Fibroblast of villous mesenchyme (primary cell): Measurements from ENCODE around the gene PTHLH. TPM values are rescaled to one million over a fixed set of nuclear protein-coding genes. Genes with fewer than 3 reads are reported as not detected.

Experiments
- DNase-seq: peaks from one replicate; pipeline ENCODE4 v3.0.0-alpha.2; 2010; ENCODE audit warnings: low read depth
- H3K4me3 ChIP-seq: 2 replicates; pipeline ENCODE4 v1.5.1; 2011; ENCODE audit warnings: low read depth, mild to moderate bottlenecking, low read length
- total RNA-seq: library from RNA; depleted of rRNA; stranded (reverse); fragments of >200 nt; gene quantifications from 2 replicates; pipeline ENCODE4 v1.2.3, GENCODE V29; 2012
- TF ChIP-seq, protein P1 (sequence below): IDR thresholded peaks from 2 replicates; pipeline ENCODE4 v1.5.1; 2012; ENCODE audit warnings: low read depth, mild to moderate bottlenecking, low read length; ENCODE audit not compliant: insufficient read depth

Gene PTHLH
- total RNA-seq, 1 donor: 1.3 TPM

DNA sequence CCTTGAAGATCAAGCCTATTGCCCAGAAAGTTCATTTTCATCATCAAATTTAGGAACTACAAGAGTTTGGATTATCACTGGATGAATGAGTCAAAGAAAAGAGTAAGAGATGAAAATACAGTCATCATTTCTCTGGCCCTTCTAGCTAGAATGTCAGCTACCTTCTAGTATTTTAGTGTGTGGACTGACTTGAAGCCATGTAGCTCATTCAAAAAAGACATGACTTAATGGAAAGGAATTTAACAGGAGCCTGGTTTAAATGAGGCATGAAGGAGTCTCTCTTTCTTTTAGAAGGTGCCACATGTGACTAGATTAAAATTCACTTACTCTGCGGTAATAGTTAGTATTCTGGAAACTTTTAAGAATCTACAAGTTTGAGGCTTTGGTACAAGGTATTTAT, 7.1 kb downstream of the PTHLH start:
- no peak for DNase-seq
- TF ChIP-seq, protein P1, sequence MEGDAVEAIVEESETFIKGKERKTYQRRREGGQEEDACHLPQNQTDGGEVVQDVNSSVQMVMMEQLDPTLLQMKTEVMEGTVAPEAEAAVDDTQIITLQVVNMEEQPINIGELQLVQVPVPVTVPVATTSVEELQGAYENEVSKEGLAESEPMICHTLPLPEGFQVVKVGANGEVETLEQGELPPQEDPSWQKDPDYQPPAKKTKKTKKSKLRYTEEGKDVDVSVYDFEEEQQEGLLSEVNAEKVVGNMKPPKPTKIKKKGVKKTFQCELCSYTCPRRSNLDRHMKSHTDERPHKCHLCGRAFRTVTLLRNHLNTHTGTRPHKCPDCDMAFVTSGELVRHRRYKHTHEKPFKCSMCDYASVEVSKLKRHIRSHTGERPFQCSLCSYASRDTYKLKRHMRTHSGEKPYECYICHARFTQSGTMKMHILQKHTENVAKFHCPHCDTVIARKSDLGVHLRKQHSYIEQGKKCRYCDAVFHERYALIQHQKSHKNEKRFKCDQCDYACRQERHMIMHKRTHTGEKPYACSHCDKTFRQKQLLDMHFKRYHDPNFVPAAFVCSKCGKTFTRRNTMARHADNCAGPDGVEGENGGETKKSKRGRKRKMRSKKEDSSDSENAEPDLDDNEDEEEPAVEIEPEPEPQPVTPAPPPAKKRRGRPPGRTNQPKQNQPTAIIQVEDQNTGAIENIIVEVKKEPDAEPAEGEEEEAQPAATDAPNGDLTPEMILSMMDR: no peak
- no peak overlapping the region for H3K4me3 ChIP-seq

DNA sequence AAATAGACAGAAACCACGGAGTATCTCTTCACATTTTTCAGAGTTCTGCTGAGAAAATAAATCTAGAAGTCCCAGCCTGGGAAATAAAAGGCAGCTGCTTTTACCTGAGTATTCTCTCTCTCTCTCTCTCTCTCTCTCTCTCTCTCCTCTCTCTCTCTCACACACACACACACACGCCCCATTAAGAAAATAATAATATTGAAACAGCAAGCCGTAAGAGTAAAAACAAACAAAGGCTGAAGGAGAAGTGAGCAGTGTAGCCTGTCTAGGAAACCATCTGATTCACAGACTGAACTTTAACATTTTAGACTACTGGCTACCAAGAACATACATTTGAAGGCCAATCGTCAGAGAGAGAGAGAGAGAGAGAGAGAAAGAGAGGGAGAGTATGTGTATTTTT, 8.4 kb downstream of the PTHLH start:
- TF ChIP-seq, protein P1: no peak
- DNase-seq: no peak
- H3K4me3 ChIP-seq: no peak overlapping the region

DNA sequence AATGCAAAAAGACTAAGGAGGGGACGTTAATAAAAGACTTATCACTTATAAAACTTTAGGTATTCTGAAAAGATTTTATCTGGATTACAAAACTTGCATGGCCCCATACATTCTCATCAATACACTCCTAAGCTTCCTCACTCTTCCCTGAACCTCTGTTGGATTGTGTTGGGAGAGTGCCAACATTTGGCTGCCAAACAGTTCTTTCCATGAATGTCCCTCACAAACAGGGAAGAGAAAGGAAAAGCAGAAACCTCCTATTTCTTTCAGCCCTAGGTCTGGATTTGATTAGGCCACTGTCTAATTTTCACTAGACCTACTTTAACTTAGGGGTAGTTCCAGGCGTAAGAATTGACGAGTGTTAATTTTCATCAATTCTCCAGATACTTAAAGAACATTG, 11.7 kb downstream of the PTHLH start:
- no peak overlapping the region for H3K4me3 ChIP-seq
- TF ChIP-seq, protein P1: no peak
- no peak for DNase-seq

DNA sequence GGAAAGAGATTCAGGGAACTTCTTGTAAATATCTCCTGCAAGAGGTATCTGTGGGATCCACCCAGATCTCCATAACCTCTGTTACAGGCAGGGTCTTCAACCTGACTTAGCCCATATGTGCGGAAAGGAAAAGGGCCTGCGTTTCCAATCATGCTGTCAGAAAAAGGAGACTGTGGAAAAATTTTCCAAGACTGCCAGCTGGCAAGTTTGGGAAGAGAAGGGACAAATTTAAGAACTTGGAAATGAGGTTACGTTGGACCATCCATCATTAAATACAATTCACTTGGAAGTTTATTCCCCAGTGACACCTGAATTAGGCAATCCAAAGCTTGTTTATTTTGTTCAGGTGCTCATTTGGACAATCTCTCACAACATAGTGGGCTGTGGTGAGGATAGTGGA, 13.9 kb downstream of the PTHLH start:
- H3K4me3 ChIP-seq: no peak overlapping the region
- TF ChIP-seq, protein P1: no peak
- no peak for DNase-seq

DNA sequence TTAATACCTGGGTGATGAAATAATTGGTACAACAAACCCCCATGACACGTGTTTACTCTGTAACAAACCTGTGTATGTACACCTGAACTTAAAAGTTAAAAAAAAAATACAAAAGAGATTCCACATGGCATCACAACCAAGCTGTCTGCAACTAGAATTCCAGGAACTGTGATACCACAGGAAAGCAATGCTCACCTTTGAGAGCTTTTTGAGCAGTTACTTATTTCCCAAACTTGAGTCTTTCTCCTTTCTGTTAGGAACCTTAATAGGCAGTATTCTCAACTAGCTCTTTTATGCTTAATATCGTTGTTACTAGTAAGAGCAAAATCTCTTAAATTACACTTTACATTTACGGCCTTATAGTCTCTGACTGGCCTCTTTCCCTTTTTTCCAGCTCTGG, 15.2 kb downstream of the PTHLH start:
- DNase-seq: no peak
- TF ChIP-seq, protein P1: no peak
- no peak overlapping the region for H3K4me3 ChIP-seq

DNA sequence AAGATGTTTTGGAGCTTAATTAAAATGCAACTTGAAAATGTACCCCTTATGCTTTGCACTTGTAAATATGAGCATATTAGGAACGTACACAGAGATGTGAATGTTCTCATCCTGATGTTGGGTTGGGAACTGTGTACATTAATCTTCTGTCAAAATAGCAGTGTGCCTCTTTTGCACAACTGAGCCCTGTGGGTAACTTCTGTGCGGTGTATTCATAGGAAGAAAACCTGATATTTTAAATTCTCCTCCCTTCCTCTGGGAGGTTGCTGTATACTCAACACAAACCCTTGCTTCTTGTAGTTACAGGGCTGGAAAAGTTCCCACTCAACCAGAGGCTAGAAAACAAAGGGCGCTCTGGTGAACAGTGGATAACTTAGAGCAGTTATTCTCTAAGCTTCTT, 18.7 kb downstream of the PTHLH start:
- no peak for DNase-seq
- no peak overlapping the region for H3K4me3 ChIP-seq
- TF ChIP-seq, protein P1: no peak

DNA sequence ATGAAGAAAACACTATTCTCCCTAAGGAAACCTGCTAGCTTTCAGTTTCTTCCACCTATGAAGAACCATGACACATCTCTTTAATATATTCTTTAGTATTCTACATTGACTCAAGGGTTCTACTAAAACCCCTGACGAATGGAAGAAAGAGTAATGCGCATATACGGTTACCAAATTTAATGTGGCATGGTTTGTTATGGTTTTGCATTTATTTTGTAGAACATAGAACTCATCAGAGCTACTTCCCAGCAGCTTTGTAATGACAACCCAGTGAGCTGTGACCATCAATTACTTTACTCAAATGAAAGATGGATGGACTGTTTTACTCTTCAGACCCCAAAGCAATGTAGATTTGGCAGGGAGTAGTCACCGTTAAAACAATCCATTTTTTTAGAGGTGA, 19.2 kb downstream of the PTHLH start:
- no peak for DNase-seq
- TF ChIP-seq, protein P1: no peak
- H3K4me3 ChIP-seq: no peak overlapping the region
